ENCODE measurements around the gene ATRAID.
"Not testable (repeated sequence)": the region's sequence is repeated elsewhere in the genome, so short reads cannot be mapped to it uniquely, and the experiment has no call there.

GRCh38 chr2:27175781-27176180 is 36.1 kb upstream of the ATRAID start:
- TF ChIP-seq CTCF, POLR2A (IDR thresholded peaks at IDR 0.05): not testable (repeated sequence)
